GM23338 (cell line): ENCODE measurements around the gene LHB.

Experiments used
- CTCF ChIP-seq, 2 experiments: fragments of 200-600 bp in 1 of 2; sonication (generic) in 1 of 2; conservative IDR thresholded peaks; 2 replicates each; pipeline versions ENCODE4 v1.5.1 to v1.6.1; 2016 to 2017; ENCODE audit warnings: antibody characterized with exemption in 2 of 2, low read depth in 2 of 2, mild to moderate bottlenecking in 2 of 2, moderate library complexity in 1 of 2
- EZH2 ChIP-seq: fragments of 200-600 bp; sonication (generic); IDR thresholded peaks from one replicate; pipeline ENCODE4 v1.8.0; 2017; ENCODE audit warnings: antibody characterized with exemption, mild to moderate bottlenecking, low read depth; ENCODE audit not compliant: unreplicated experiment

GRCh38 chr19:49061000-49061399 lies 44.1 kb upstream of the LHB start:
- TF ChIP-seq CTCF (conservative IDR thresholded peaks at IDR 0.05; ENCODE audit: low read depth in 2 of 2), result no peak
- TF ChIP-seq EZH2, result no peak
